Omental fat pad (tissue), 4 donors: ENCODE data around the gene MCAT. TPM values are rescaled to one million over a fixed set of nuclear protein-coding genes. Genes with fewer than 3 reads are reported as not detected.
A peak's percentile ranks its signal among the peaks of the same experiment; 100 is the strongest.

Experiments used
- ATAC-seq: fragments of 150-250 bp; one replicate; pipeline ENCODE4 v1.9.1; 2016; ENCODE audit warnings: mild to moderate bottlenecking, moderate library complexity; ENCODE audit not compliant: low FRiP score
- DNase-seq: peaks from one replicate; pipeline ENCODE4 v3.0.0-alpha.2; 2019; ENCODE audit warnings: low spot score
- total RNA-seq, 4 donors: library from RNA; depleted of rRNA; stranded (reverse); fragments of >200 nt; gene quantifications; one replicate each; pipeline ENCODE4 v1.1.0, GENCODE V29; 2016
- TF ChIP-seq, protein P1 (sequence below), 3 donors: fragments of 450-650 bp; IDR thresholded peaks; one replicate each; pipeline ENCODE4 v1.5.1; 2016 to 2017; ENCODE audit warnings: antibody characterized with exemption in 3 of 3, mild to moderate bottlenecking in 3 of 3, moderate library complexity in 2 of 3

Gene MCAT
- total RNA-seq, 4 donors from 2014 or later: 19.3 to 28.6 (median 25.2) TPM

DNA sequence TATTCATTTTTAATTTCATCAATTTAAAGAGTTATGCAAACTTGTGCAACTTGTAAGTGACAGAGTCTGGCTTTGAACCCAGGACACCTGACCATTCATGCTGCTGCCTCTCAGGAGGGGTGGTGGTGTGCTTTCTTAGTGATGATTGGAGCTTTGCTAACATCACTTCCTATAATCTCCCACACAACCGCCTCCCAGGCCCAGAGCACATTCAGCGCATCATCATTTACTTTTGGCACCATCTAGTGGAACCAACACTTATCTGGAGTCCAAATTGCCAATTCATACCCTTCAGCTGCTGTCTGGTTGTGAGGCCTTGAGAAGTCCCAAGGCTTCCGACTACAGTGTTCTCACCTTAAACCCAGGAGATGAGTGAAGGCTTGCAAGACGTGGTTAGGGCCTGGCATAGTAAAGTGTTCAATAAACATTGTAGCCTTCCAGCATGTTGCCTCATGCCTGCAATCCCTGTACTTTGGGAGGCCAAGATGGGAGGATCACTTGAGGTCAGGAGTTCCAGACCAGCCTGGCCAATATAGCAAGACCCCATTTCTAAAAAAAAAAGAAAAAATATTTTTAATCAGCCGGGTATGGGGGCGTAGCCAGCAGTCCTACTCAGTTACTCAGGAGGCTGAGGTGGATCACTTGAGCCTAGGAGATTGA, 52.9 kb downstream of the MCAT start:
- TF ChIP-seq, protein P1, sequence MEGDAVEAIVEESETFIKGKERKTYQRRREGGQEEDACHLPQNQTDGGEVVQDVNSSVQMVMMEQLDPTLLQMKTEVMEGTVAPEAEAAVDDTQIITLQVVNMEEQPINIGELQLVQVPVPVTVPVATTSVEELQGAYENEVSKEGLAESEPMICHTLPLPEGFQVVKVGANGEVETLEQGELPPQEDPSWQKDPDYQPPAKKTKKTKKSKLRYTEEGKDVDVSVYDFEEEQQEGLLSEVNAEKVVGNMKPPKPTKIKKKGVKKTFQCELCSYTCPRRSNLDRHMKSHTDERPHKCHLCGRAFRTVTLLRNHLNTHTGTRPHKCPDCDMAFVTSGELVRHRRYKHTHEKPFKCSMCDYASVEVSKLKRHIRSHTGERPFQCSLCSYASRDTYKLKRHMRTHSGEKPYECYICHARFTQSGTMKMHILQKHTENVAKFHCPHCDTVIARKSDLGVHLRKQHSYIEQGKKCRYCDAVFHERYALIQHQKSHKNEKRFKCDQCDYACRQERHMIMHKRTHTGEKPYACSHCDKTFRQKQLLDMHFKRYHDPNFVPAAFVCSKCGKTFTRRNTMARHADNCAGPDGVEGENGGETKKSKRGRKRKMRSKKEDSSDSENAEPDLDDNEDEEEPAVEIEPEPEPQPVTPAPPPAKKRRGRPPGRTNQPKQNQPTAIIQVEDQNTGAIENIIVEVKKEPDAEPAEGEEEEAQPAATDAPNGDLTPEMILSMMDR (IDR thresholded peaks at IDR 0.05): no peak
- ATAC-seq (peak; percentile 67), DNase-seq (no peak)

DNA sequence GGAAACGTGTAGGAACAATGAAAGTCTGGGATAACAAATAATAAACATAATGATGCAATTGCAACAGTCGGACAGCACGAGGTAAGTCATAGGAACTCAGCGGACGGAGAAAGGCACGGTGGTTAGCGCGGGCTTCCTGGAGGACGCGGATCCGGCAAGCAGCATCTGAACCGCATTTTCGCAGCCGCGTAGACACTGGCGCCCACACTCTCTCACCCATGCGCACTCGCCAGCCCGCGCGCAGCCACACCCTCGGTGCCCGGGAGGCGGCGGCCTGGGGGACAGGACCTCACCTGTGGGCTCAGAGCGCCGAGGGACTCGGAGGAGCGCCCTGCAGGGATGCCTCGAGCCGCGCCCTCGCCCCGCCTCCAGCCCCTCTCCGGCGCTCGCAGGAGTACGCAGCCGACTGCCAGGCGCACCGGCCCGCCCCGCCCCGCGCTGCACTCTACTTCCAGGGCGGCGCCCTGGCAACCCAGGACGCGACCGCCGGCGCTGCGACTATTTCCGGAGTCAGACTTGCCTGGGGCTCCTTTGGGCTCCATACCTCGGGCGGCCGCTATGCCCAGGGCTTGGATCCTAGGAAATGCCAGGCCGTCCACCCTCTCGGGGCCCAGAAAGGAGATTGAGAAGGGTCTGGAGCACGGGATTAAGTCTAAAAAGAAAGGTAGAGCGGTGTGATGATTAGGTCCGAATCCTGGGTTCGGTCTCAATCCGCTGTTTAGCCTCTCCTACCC, 54.0 kb downstream of the MCAT start, which contains the start of gene TTLL1:
Gene TTLL1, minus strand, starts transcription at position 408 of the 734 bp plus-strand sequence. CDS start 13,805 bp downstream, outside the sequence.
- peak; percentile 65 for DNase-seq
- TF ChIP-seq, protein P1 (IDR thresholded peaks at IDR 0.05): no peak
- peak; percentile 92 for ATAC-seq

DNA sequence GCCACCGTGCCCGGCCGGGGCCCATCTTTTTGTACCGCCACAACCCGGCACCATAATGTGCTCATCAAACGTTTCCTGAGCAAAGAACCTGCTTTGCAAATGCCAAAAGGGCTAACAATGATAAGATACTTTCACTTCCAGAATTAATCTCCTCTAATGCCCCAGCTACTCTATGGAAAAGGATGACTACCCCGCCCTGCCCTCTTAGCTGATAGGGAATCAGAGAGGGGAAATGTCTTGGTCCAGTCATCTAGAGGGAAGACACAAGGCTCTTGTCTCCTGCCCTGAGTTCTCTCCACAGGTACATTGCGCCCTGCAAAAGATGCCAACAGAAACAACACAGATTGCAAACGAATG, 54.6 kb downstream of the MCAT start:
- TF ChIP-seq, protein P1 (IDR thresholded peaks at IDR 0.05): no peak
- no peak for ATAC-seq
- no peak for DNase-seq

DNA sequence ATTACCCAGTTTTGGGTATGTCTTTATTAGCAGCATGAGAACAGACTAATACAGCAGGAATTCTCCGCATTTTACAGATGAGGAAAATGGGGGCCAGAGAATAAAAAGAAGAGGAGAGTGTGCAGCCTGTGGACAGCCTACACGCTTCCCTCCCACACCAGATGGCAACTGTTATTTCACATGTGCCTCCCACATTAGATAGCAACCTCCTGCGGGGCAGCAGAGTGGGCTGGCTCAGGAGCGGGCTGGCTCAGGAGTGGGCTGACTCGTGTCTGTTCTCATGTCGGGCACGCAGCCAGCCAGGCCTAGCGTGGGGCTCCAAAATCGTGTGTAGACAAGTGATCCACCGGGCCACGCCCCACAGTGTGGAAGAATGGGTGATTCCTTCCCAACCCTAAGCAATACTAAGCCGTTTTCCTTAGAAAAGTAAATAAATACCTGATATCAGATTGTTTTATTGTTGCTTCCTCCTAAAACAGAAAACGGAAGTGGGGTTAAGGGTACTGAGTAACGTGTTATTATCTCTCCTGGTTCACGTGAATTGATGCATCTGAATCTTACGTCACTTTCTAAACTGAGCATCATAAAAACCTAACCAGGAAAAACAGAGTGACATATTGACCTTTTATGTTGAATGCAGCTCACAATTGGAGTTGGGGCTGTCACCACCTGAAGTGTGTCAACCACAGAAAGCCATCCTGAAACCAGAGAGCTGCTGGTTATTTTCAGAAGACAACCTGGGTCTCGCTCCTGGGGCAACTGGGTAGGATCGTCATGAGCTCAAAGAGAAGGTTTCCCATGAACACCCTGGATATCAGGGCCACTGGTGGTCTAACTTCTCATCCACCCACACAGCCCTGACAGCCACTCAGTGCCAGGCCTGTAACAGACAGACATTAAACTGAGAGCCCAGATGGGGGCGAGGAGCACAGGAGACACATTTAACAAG, 57.3 kb downstream of the MCAT start:
- no peak for DNase-seq
- ATAC-seq: no peak
- TF ChIP-seq, protein P1 (IDR thresholded peaks at IDR 0.05): no peak

Other genes starting within 250 kb of the MCAT start
- 100 to 1,000 TPM in 1 of 4 donors, 10 to 100 TPM in 3; 39.0 to 111 (median 51.3) TPM for gene PACSIN2, start 128.2 kb downstream of the MCAT start, total RNA-seq
- 1 to 10 TPM; 2.2 to 5.3 (median 3.6) TPM for gene TTLL1, start 54.0 kb downstream of the MCAT start, total RNA-seq
- 1 to 10 TPM in 1 of 4 donors, under 1 TPM in 1, not detected in 2; 0.93 to 1.7 TPM for gene BIK, start 32.6 kb downstream of the MCAT start, total RNA-seq
- gene TSPO, start 8.2 kb upstream of the MCAT start, total RNA-seq: 100 to 1,000 TPM; 370 to 615 (median 577) TPM
- 10 to 100 TPM; 31.5 to 39.0 (median 34.4) TPM for gene TTLL12, start 43.7 kb upstream of the MCAT start, total RNA-seq
- 1 to 10 TPM in 2 of 4 donors, under 1 TPM in 2; 0.28 to 3.7 (median 1.7) TPM for gene SCUBE1, start 200.0 kb upstream of the MCAT start, total RNA-seq